HG03432 (cell line): ENCODE results near the gene ME3.
"Not testable (repeated sequence)": the region's sequence is repeated elsewhere in the genome, so short reads cannot be mapped to it uniquely, and the experiment has no call there.

Experiments
- ATAC-seq: cut with Tn5 transposase; IDR thresholded peaks from one replicate; pipeline ENCODE4 v1.9.1; 2021; ENCODE audit warnings: mild to moderate bottlenecking, moderate library complexity; ENCODE audit not compliant: unreplicated experiment

ME3 gene

GRCh38 chr11:86623736-86624135 lies 48.7 kb downstream of the ME3 start:
- no peak for ATAC-seq

DNA sequence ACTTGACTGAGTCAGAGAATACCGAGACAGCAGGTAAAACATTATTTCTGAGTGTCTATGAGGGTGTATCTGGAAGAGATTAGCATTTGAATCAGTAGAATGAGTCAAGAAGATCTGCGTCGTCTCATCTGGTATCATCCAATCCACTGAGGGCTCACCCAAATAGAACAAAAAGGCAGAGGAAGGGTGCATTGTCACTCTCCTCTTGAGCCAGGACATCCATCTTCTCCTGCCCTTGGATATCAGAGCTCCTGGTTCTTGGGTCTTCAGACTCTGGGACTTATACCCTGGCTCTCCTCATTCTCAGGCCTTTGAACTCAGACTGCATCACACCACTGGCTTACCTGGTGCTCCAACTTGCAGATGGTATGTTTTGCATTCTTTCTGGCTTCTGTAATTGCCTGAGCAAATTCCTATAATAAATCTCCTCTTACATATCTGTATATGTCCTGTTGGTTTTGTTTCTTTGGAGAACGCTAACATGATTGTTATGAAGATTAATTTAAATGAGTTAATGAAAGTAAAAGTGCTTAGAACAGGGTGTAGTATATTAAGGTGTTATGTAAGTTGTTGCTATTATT lies 49.3 kb downstream of the ME3 start:
- ATAC-seq, result no peak

GRCh38 chr11:86621854-86622253 lies 50.6 kb downstream of the ME3 start:
- ATAC-seq, result no peak

- ATAC-seq, result no peak
Observed at GRCh38 chr11:86620891-86621521, 51.4 kb downstream of the ME3 start.

DNA sequence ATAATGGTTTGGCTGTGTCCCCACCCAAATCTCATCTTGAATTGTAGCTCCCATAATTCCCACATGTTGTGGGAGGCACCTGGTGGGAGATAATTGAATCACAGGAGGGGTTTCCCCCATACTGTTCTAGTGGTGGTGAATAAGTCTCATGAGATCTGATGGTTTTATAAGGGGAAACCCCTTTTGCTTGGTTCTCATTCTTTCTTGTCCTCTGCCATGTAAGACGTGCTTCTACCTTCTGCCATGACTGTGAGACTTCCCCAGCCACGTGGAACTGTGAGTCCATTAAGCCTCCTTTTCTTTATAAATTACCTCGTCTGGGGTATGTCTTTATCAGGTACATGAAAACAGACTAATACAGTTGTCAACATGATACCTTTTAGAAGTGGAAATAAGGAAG lies 53.0 kb downstream of the ME3 start:
- ATAC-seq, result not testable (repeated sequence)

DNA sequence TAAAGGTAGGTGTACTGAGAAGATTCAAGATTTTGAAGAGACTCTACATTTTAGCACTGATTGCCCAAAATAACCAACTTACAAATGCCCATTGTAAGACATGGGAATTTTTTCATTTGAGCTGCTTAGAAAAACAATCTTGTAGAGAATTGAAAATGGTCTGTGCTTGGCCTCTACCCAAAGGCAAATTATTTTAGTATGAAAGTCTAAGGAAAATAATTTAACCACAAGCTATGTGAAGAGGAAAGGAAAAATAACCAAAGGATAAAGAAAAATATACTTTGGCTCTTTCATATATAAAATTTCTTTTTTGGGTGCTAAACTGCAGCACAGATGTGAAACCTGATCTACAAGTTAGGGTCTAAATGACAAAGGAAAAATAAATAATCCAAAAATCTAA lies 54.9 kb downstream of the ME3 start:
- ATAC-seq, result no peak

DNA sequence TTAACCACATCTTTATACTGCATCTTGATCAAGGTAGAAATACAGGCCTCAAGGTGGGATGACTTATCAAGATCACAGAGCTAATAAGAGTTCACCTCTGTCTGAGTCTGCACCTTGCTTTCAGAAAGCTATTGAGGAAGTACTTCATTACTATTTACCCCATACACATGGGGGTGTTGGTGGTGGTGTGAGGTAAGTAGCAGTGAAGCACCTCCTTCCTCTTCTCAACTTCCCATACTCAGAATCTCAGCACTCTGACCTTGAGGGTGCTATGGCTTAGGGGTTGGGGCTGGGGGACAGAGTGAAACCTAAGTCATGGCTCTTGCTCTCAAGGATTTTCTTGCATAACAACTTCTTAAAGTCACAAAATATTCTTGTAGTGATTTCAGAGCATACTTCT lies 56.9 kb downstream of the ME3 start:
- no peak for ATAC-seq

DNA sequence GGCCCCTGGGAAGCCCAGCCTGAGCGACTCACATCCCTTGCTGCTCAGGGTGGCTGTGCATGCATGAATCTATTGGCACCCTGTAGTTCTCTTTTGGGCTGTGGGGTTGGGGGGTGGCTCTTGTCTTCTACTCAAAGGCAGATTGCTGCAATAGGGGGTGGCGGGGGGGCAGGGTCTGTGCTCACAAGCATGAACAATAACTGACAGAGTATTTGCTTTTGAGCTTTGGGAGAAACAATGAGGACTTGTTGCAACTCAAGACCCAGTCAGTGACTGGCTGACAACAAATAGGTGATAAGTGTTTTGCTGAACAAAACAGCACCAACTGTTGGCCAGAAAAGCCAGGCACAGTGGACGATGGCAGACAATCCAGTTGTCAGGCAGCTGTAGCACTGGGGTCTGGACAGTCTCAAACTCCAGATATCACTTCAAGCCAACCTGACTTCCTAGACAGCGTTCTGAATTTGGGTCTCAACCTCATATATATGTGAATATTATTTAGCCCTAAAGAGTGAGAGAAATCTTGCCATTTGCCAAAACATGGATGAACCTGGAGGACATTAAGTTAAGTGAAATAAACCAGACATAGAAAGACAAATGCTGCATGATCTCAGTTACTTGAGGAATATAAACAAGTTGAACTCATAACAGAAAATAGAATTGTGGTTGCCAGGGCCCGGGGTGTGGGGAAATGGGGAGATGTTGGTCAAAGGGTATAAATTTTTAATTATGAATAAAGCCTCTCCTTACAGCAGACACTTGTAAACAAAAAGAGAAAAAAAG lies 61.7 kb downstream of the ME3 start:
- ATAC-seq, result no peak

DNA sequence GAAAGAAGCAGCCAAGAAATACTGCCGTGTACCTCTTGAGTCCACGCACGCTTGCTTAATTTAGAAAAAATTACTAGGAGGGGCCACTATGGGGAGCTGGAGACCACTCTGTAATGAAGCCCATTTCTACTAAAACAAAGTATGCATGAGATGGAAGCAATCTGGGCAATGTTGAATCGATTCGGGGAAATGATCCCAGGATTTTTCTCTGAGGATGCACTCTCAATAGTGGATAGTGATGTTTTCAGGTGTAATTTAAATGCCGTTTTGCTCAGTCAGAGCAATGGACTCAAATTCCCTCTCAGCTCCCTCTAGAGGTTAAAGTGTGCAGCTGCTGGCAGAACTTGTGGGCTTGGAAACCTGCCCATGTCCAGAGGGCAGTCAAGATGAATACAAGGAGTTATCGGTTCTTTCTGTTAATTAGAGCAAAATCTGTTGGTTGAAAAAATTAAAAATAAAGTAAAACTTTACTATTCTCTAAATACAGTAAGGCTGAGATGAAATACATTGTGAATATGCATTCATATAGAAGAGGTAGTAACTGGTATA lies 64.1 kb downstream of the ME3 start:
- ATAC-seq, result peak; percentile 93

DNA sequence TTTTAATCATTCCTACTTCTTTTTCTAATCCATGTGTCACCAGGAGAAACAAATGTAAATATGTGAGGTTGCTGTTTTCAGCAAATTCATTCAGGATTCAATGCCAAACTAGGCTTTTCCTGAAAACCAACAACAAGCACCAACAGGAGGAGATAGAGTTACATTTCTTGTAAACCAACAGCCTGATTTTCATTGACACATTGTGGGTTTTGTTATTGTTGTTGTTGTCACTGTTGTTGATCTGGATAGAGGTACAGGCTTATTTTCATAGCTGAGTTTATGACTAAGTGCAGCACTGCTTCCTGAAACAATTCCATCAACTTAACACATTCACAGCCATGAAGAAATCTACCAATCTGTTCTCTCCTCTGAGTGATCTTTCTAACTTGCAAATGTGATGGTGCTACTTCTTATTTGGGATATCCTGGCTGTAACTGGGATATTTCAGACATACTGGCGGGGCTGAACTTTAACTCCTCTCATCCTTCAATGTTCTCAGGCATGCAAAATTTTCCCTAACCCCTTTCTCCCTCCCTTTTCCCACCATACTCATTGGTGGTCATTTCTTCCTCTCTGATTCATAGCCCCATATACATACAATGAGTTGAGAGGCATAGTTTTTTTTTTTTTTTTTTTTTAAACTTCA lies 65.5 kb downstream of the ME3 start:
- no peak for ATAC-seq

DNA sequence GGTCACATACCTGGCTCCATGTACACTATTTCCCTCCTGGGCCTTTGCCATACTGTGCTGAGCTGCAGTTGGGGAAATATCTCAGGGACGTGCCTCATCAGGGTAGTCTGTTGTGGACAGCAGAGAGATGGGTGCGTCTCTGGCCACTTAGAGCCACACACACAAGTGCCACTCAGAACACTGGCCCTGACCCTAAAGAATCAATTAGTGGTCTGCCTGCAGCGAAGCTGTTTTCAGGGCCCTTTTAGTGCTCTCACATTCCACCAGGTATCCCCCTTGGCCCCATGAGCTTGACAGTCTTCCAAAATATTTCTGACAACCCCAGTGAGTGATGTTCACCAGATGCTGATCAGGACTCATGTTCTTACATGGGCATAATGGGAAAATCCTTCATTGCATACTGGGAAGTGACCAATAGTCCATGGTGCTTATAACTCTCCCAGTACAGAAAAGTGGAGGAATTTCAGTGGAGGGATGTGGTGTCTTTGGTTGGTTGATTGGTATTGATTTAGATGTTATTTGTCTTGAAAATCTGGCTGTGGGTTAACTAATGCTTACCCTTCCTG lies 66.1 kb downstream of the ME3 start:
- ATAC-seq, result no peak

GRCh38 chr11:86596861-86597586 lies 75.4 kb downstream of the ME3 start:
- no peak for ATAC-seq

DNA sequence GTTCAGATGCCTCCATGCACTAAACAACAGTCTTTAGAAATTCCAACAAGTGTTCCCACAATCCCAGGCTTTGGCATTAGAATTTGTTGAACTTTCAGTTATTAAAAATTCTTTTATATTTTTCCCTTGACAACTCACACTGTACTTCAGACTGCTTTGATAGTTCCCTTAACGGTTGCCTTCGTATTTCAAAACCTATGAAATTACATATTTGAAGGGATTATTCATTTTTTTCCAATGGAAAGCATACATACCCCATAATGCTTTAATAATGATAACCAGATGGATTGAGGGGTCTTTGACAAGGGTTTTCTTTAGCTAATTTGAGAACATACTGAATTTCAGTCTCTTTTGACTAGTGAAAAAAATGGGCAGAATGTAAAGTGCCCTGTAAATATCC lies 76.5 kb downstream of the ME3 start:
- no peak for ATAC-seq

- ATAC-seq, result no peak
Observed at GRCh38 chr11:86595451-86595850, 77.0 kb downstream of the ME3 start.

DNA sequence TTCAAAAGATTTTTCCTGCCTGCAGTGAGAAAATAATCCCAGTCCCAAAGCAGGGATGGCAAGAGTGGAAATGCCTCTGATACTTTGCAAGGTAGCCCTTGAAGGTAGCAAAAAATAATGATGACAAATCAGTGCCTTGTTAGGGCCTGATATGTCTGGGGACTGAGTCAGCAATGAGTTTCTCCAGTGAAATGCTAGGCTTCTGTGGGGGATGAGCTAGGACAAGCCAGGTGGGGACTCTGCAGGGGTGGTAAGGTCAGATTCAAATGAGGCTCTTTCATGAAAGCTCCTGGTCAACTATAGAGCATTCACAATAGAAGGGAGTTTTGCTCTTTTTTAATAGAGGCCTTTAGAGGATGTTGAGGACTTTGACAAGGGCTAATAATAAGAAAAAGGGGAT lies 77.7 kb downstream of the ME3 start:
- ATAC-seq, result no peak

DNA sequence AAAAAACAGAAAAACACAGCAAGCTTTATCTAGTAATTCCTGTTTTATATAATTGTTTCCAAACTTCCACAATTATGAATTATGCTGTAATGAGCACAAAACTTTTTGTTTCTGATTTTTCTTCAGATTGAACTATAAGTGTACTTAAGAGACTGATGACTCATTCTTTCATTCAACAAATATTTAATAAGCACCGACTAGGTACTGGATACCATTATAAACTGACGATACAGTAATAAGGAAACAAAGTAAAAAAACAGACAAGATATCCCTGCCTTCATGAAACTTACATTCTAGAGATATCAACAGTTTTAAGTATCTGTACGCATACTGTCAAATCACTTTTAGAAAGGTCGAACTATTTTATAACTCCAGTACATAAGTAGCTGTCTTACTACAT lies 78.6 kb downstream of the ME3 start:
- no peak for ATAC-seq

DNA sequence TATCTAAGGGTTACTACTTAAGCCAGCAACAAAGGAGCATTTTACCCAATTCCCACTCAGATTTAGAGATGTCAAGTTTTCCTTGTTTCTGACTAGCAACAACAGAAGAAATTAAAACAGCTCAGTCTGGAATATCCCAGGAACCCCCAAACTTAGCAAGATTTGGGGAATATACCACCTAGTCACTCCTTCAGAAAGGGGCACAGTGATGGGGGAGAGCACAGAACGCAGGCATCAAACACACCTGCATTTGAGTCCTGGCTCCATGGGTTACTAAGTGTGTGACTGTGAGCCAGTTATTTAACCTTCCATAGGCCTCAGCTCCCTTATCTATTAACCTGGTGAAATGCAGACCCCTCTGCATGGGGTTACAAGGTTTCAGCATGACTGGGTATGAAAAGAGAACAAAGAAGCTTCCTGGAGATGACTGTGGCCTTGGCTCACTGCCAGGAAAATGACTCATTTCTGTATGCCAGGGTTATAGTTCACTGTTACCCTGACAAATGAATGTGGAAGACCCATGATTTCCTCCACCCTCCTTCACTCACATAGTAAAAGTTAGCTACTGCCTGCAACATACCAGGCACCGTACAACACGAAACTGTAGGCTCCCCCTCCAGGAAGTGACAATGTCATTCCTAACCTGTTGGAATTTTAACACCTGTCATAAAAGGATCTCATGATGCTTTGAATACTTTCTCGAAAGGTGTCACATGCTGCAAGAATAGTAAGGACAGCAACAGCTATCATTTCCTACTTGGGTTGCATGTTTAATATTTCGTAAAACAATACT lies 79.6 kb downstream of the ME3 start:
- ATAC-seq, result peak; percentile 91

GRCh38 chr11:86592047-86592591 lies 80.3 kb downstream of the ME3 start:
- no peak for ATAC-seq

DNA sequence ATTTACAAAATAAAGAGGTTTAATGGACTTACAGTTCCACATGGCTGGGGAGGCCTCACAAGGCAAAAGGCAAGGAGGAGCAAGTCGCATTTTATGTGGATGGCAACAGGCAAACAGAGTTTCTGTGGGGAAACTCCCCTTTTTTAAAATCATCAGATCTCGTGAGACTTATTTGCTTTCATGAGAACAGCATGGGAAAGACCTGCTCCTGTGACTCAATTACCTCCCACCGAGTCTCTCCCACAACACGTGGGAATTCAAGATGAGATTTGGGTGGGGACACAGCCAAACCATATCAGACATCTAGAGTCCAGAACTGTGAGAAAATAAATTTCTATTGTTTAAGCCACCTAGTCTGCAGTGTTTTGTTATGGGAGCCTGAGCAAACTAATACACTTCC lies 80.8 kb downstream of the ME3 start:
- no peak for ATAC-seq
